GM12878 (cell line): ENCODE results near the gene CAMK4.

Experiments used
- EP300 ChIP-seq, 2 experiments: fragments of 150-350 bp in 1 of 2; IDR thresholded peaks; 2 replicates each; pipeline ENCODE4 v1.6.1; 2011 to 2012; ENCODE audit warnings: low read depth in 2 of 2, low read length in 2 of 2, borderline replicate concordance in 1 of 2, improper control_type of control experiment in 1 of 2, inconsistent platforms in 1 of 2; ENCODE audit not compliant: control insufficient read depth in 1 of 2
- FOXM1 ChIP-seq: IDR thresholded peaks from 2 replicates; pipeline ENCODE4 v1.6.1; 2012; ENCODE audit warnings: low read depth, mild to moderate bottlenecking, inconsistent platforms, low read length, moderate library complexity
- KLF5 ChIP-seq: fragments of 450-650 bp; IDR thresholded peaks from 2 replicates; pipeline ENCODE4 v1.6.1; 2014; ENCODE audit warnings: mild to moderate bottlenecking; ENCODE audit not compliant: partially characterized antibody
- NFIC ChIP-seq: IDR thresholded peaks from 2 replicates; pipeline ENCODE4 v1.6.1; 2012; ENCODE audit warnings: low read depth, mild to moderate bottlenecking, inconsistent platforms, low read length, moderate library complexity
- YY1 ChIP-seq: IDR thresholded peaks from 2 replicates; pipeline ENCODE4 v1.6.1; 2011; ENCODE audit warnings: low read depth, mild to moderate bottlenecking, low read length
- ZZZ3 ChIP-seq: IDR thresholded peaks from 2 replicates; pipeline ENCODE4 v1.6.1; 2011; ENCODE audit warnings: low read depth; ENCODE audit not compliant: control insufficient read depth, insufficient read length

- no peak for TF ChIP-seq ZZZ3
- no peak for TF ChIP-seq FOXM1
- TF ChIP-seq NFIC, result no peak
- TF ChIP-seq KLF5, result no peak
- no peak for TF ChIP-seq YY1
- no peak for TF ChIP-seq EP300 (IDR thresholded peaks at IDR 0.05; ENCODE audit: borderline replicate concordance in 1 of 2, control insufficient read depth in 1 of 2, low read depth in 2 of 2, low read length in 2 of 2)
These were observed 155.2 kb downstream of the CAMK4 start for GRCh38 chr5:111379391-111379816.
